Measurements from ENCODE around the gene NTRK2.

DNA sequence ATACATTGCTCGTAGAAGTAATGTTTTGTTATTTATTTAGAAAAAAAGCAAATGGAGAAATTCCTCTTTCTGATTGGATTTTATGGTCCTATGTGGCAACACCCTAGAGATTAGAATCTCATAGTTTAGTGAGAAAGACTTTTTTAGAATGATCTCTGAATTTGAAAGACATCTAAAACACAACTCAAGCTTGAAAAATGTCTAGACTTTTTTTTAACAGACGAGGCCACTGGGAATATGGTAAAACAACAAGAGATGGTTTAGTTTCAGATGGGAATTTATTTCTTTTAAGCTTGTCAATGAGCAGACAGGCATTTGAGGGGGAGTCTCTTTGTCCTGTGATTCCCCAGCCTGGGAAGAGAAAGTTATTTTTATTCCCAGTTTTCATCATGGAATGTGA lies 122.1 kb downstream of the NTRK2 start:
- TF ChIP-seq, protein P1, sequence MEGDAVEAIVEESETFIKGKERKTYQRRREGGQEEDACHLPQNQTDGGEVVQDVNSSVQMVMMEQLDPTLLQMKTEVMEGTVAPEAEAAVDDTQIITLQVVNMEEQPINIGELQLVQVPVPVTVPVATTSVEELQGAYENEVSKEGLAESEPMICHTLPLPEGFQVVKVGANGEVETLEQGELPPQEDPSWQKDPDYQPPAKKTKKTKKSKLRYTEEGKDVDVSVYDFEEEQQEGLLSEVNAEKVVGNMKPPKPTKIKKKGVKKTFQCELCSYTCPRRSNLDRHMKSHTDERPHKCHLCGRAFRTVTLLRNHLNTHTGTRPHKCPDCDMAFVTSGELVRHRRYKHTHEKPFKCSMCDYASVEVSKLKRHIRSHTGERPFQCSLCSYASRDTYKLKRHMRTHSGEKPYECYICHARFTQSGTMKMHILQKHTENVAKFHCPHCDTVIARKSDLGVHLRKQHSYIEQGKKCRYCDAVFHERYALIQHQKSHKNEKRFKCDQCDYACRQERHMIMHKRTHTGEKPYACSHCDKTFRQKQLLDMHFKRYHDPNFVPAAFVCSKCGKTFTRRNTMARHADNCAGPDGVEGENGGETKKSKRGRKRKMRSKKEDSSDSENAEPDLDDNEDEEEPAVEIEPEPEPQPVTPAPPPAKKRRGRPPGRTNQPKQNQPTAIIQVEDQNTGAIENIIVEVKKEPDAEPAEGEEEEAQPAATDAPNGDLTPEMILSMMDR (IDR thresholded peaks at IDR 0.05): no peak
- TF ChIP-seq POLR2A (IDR thresholded peaks at IDR 0.05): no peak
